Measurements from ENCODE around the gene SEMA3C. TPM values are rescaled to one million over a fixed set of nuclear protein-coding genes. Genes with fewer than 3 reads are reported as not detected.

The SEMA3C gene
- total RNA-seq, 1 donor from 2014 or later, result 143 TPM

GRCh38 chr7:80729591-80730320 is 189.1 kb downstream of the SEMA3C start:
- ATAC-seq (no peak), DNase-seq (ENCODE audit: low spot score) (no peak)
- intact Hi-C loops (cut with DNase I), result no loop called here

GRCh38 chr7:80726666-80727065 is 192.2 kb downstream of the SEMA3C start:
- ATAC-seq (no peak), DNase-seq (ENCODE audit: low spot score) (no peak)
- intact Hi-C loops (cut with DNase I), result no loop called here

- intact Hi-C loops (cut with DNase I), result no loop called here
- no peak for ATAC-seq
- no peak for DNase-seq (ENCODE audit: low spot score)
These were observed 193.7 kb downstream of the SEMA3C start for GRCh38 chr7:80725181-80725611.

GRCh38 chr7:80724249-80724871 is 194.5 kb downstream of the SEMA3C start:
- intact Hi-C loops (cut with DNase I), result no loop called here
- ATAC-seq (no peak), DNase-seq (ENCODE audit: low spot score) (no peak)

GRCh38 chr7:80722616-80723195 is 196.1 kb downstream of the SEMA3C start:
- intact Hi-C loops (cut with DNase I), result no loop called here
- DNase-seq (ENCODE audit: low spot score) (no peak), ATAC-seq (peak; percentile 89)

GRCh38 chr7:80721883-80722615 is 196.8 kb downstream of the SEMA3C start:
- ATAC-seq (peak; percentile 88), DNase-seq (ENCODE audit: low spot score) (no peak)
- intact Hi-C loops (cut with DNase I), result no loop called here

- ATAC-seq (no peak), DNase-seq (ENCODE audit: low spot score) (no peak)
- intact Hi-C loops (cut with DNase I), result no loop called here
These were observed 198.7 kb downstream of the SEMA3C start for GRCh38 chr7:80720146-80720545.

GRCh38 chr7:80719261-80719660 is 199.6 kb downstream of the SEMA3C start:
- ATAC-seq (no peak), DNase-seq (ENCODE audit: low spot score) (no peak)
- intact Hi-C loops (cut with DNase I), result no loop called here

- intact Hi-C loops (cut with DNase I), result no loop called here
- DNase-seq (ENCODE audit: low spot score) (no peak), ATAC-seq (peak; percentile 56)
These were observed 207.3 kb downstream of the SEMA3C start for GRCh38 chr7:80711531-80711930.

- no peak for ATAC-seq
- intact Hi-C loops (cut with DNase I), result no loop called here
- no peak for DNase-seq (ENCODE audit: low spot score)
These were observed 210.7 kb downstream of the SEMA3C start for GRCh38 chr7:80708123-80708522.

GRCh38 chr7:80707318-80707717 is 211.5 kb downstream of the SEMA3C start:
- DNase-seq (ENCODE audit: low spot score) (no peak), ATAC-seq (no peak)
- intact Hi-C loops (cut with DNase I), result no loop called here

GRCh38 chr7:80705130-80705781 is 213.6 kb downstream of the SEMA3C start:
- intact Hi-C loops (cut with DNase I), result no loop called here
- no peak for ATAC-seq
- no peak for DNase-seq (ENCODE audit: low spot score)

GRCh38 chr7:80703272-80703671 is 215.6 kb downstream of the SEMA3C start:
- ATAC-seq, result no peak

GRCh38 chr7:80699721-80700256 is 219.1 kb downstream of the SEMA3C start:
- ATAC-seq (peak; percentile 70), DNase-seq (ENCODE audit: low spot score) (no peak)
- intact Hi-C loops (cut with DNase I), result no loop called here

More at GRCh38 chr7:80703272-80703671, 215.6 kb downstream of the SEMA3C start:
- intact Hi-C loops (cut with DNase I), result no loop called here
- no peak for DNase-seq (ENCODE audit: low spot score)

- intact Hi-C loops (cut with DNase I), result no loop called here
- ATAC-seq (peak; percentile 83), DNase-seq (ENCODE audit: low spot score) (no peak)
These were observed 219.7 kb downstream of the SEMA3C start for GRCh38 chr7:80699045-80699638.
